Esophagus muscularis mucosa (tissue), 4 donors: ENCODE measurements around the gene C1R. TPM values are rescaled to one million over a fixed set of nuclear protein-coding genes. Genes with fewer than 3 reads are reported as not detected.

ENCODE experiments used
- DNase-seq: peaks from one replicate; pipeline ENCODE4 v3.0.0-alpha.2; 2017; ENCODE audit errors: extremely low spot score
- H3K27ac ChIP-seq, 4 donors: fragments of 200-600 bp; sonication (generic); replicated peaks in 1 of 4; 1 replicate in 3 of 4; 2 replicates in 1 of 4; pipeline ENCODE4 v1.5.1; 2016 to 2019; ENCODE audit warnings: mild to moderate bottlenecking in 1 of 4
- H3K27me3 ChIP-seq, 4 donors: fragments of 200-600 bp; sonication (generic); one replicate each; pipeline versions ENCODE4 v1.5.1 to v1.6.0; 2016 to 2019
- H3K36me3 ChIP-seq, 4 donors: fragments of 200-600 bp; sonication (generic); one replicate each; pipeline ENCODE4 v1.5.1; 2016 to 2019
- H3K4me1 ChIP-seq, 4 donors: fragments of 200-600 bp; sonication (generic); one replicate each; pipeline ENCODE4 v1.5.1; 2016 to 2019
- H3K4me3 ChIP-seq, 4 donors: fragments of 200-600 bp; sonication (generic); 1 replicate in 2 of 4; 2 replicates in 2 of 4; pipeline ENCODE4 v1.5.1; 2016 to 2019; ENCODE audit warnings: mild to moderate bottlenecking in 4 of 4, moderate library complexity in 1 of 4
- H3K9me3 ChIP-seq, 4 donors: fragments of 200-600 bp; sonication (generic); 1 replicate in 3 of 4; 2 replicates in 1 of 4; pipeline ENCODE4 v1.5.1; 2016 to 2019
- CTCF ChIP-seq, 3 experiments: fragments of 200-600 bp in 2 of 3; fragments of 450-650 bp in 1 of 3; sonication (generic) in 2 of 3; IDR thresholded peaks; one replicate each; pipeline ENCODE4 v1.5.1; 2017 to 2019; ENCODE audit warnings: antibody characterized with exemption in 3 of 3, mild to moderate bottlenecking in 2 of 3, moderate library complexity in 1 of 3
- EP300 ChIP-seq: sonication (generic); formaldehyde crosslinking; IDR thresholded peaks from one replicate; pipeline ENCODE4 v1.6.1; 2017; ENCODE audit warnings: antibody characterized with exemption
- POLR2A ChIP-seq: fragments of 450-650 bp; IDR thresholded peaks from one replicate; pipeline ENCODE4 v1.6.1; 2017; ENCODE audit warnings: antibody characterized with exemption, moderate library complexity, mild to moderate bottlenecking, low read depth
- POLR2AphosphoS5 ChIP-seq, 2 donors: sonication (generic); formaldehyde crosslinking; IDR thresholded peaks; one replicate each; pipeline ENCODE4 v1.6.1; 2017; ENCODE audit warnings: antibody characterized with exemption in 2 of 2
- WGBS: methylation state at CpG from one replicate; pipeline ENCODE4 v1.1.5; 2018; 5-methylcytosine and 5-hydroxymethylcytosine counted together
- intact Hi-C: fragments of 100-400 bp; cut with DNase I; formaldehyde crosslinking; loops from one replicate; pipeline ENCODE4 v1.15.1; 2023
- total RNA-seq, 4 donors: library from RNA; depleted of rRNA; stranded (reverse); fragments of >200 nt; gene quantifications; one replicate each; pipeline versions ENCODE4 v1.1.0 to v1.2.1, GENCODE V29; 2016

C1R gene
- total RNA-seq, 4 donors from 2014 or later, result 324 to 603 (median 572) TPM

- peak overlapping the region in 2 of 4 donors; percentile 34 to 73 for H3K4me3 ChIP-seq
- intact Hi-C loops, result no loop called here
- H3K9me3 ChIP-seq, result no peaks in the 10 kb centered on the region
- H3K4me1 ChIP-seq, result peaks cover 31 to 44% (median 37%) of the 10 kb centered on the region in 4 donors
- H3K27me3 ChIP-seq, result no peaks in the 10 kb centered on the region
- TF ChIP-seq POLR2A (no peak), EP300 (no peak), POLR2AphosphoS5 (IDR thresholded peaks at IDR 0.05) (no peak), CTCF (IDR thresholded peaks at IDR 0.05) (no peak)
- H3K36me3 ChIP-seq, result no peaks in the 10 kb centered on the region
- DNase-seq, result no peak
- H3K27ac ChIP-seq, result no peak overlapping the region
- 88% methylated on average over 12 of the region's 17 CpGs for WGBS
Measured at GRCh38 chr12:7127916-7128626, 35.8 kb upstream of the C1R start.

GRCh38 chr12:7125632-7126227 lies 33.5 kb upstream of the C1R start:
- 86% methylated on average over 4 of the region's 4 CpGs for WGBS
- TF ChIP-seq POLR2A (no peak), EP300 (no peak), CTCF (IDR thresholded peaks at IDR 0.05) (no peak), POLR2AphosphoS5 (IDR thresholded peaks at IDR 0.05) (no peak)
- intact Hi-C loops, result no loop called here
- Histone ChIP-seq H3K36me3 (no peaks in the 10 kb centered on the region), H3K4me3 (no peak overlapping the region), H3K27me3 (no peaks in the 10 kb centered on the region), H3K9me3 (no peaks in the 10 kb centered on the region), H3K27ac (no peak overlapping the region), H3K4me1 (peaks cover 30 to 44% (median 36%) of the 10 kb centered on the region in 4 donors)
- DNase-seq, result no peak

GRCh38 chr12:7123806-7124522 lies 31.7 kb upstream of the C1R start:
- intact Hi-C loops, result no loop called here
- 69% methylated on average over 11 of the region's 11 CpGs for WGBS
- H3K27me3 ChIP-seq, result no peaks in the 10 kb centered on the region
- no peaks in the 10 kb centered on the region for H3K9me3 ChIP-seq
- DNase-seq, result no peak
- H3K4me3 ChIP-seq, result no peak overlapping the region
- no peaks in the 10 kb centered on the region for H3K36me3 ChIP-seq
- TF ChIP-seq CTCF (IDR thresholded peaks at IDR 0.05) (no peak), POLR2AphosphoS5 (IDR thresholded peaks at IDR 0.05) (no peak), POLR2A (no peak)
- peaks cover 14 to 28% (median 20%) of the 10 kb centered on the region in 4 donors for H3K4me1 ChIP-seq
- H3K27ac ChIP-seq, result no peak overlapping the region

- 75% methylated on average over 7 of the region's 7 CpGs for WGBS
- Histone ChIP-seq H3K4me3 (no peak overlapping the region), H3K4me1 (peaks cover 7 to 20% (median 13%) of the 10 kb centered on the region in 4 donors), H3K27me3 (no peaks in the 10 kb centered on the region), H3K9me3 (no peaks in the 10 kb centered on the region), H3K27ac (peak overlapping the region in 2 of 4 donors; percentile 7 to 33), H3K36me3 (peaks cover 0 to 2% (median 0%) of the 10 kb centered on the region in 4 donors)
- DNase-seq, result no peak
- no peak for TF ChIP-seq CTCF (IDR thresholded peaks at IDR 0.05)
- no peak for TF ChIP-seq EP300
- TF ChIP-seq POLR2AphosphoS5 (IDR thresholded peaks at IDR 0.05), result no peak
- no peak for TF ChIP-seq POLR2A
- intact Hi-C loops, result no loop called here
Measured at GRCh38 chr12:7122811-7123769, 30.8 kb upstream of the C1R start.
